SU-DHL-6 (cell line): ENCODE data around the gene CCDC167.

Experiments
- H2AFZ ChIP-seq: fragments of 200-600 bp; sonication (generic); 2 replicates; pipeline ENCODE4 v1.6.1; 2014; ENCODE audit warnings: low read depth, mild to moderate bottlenecking, moderate library complexity, mixed read lengths, antibody characterized with exemption, low read length; ENCODE audit not compliant: severe bottlenecking
- H3F3A ChIP-seq: fragments of 200-600 bp; shearing (Covaris generic); 2 replicates; pipeline ENCODE4 v1.6.0; 2016; ENCODE audit warnings: antibody characterized with exemption, mild to moderate bottlenecking; ENCODE audit not compliant: insufficient read depth
- H3K27ac ChIP-seq: fragments of 200-600 bp; sonication (generic); 2 replicates; pipeline ENCODE4 v1.5.1; 2016; ENCODE audit warnings: low read depth, mild to moderate bottlenecking, low read length, moderate library complexity, mixed read lengths
- H3K27me3 ChIP-seq: fragments of 200-600 bp; sonication (generic), shearing (Covaris generic); 2 replicates; pipeline ENCODE4 v1.6.0; 2014; ENCODE audit warnings: mild to moderate bottlenecking, low read length
- H3K36me3 ChIP-seq: fragments of 200-600 bp; sonication (generic); 2 replicates; pipeline ENCODE4 v1.6.1; 2014; ENCODE audit warnings: mild to moderate bottlenecking, low read length, mixed read lengths
- H3K4me2 ChIP-seq: fragments of 300-600, 200-600 bp; shearing (Covaris generic), sonication (generic); 2 replicates; pipeline ENCODE4 v1.6.0; 2014; ENCODE audit warnings: low read length, low read depth, mild to moderate bottlenecking; ENCODE audit not compliant: poor library complexity, severe bottlenecking
- H3K4me3 ChIP-seq: fragments of 200-600 bp; sonication (generic); 2 replicates; pipeline ENCODE4 v1.5.1; 2014; ENCODE audit warnings: antibody characterized with exemption, low read length, mild to moderate bottlenecking, mixed read lengths; ENCODE audit not compliant: insufficient read depth, poor library complexity, severe bottlenecking
- H3K79me2 ChIP-seq: fragments of 200-600 bp; sonication (generic); 2 replicates; pipeline ENCODE4 v1.6.1; 2014; ENCODE audit warnings: mild to moderate bottlenecking, low read length, moderate library complexity; ENCODE audit not compliant: insufficient read depth
- H3K9ac ChIP-seq: fragments of 200-600 bp; sonication (generic); 2 replicates; pipeline ENCODE4 v1.7.0; 2014; ENCODE audit warnings: mild to moderate bottlenecking, low read length
- H3K9me2 ChIP-seq: fragments of 200-600 bp; sonication (generic); replicated peaks from 2 replicates; pipeline ENCODE4 v1.6.1; 2014; ENCODE audit warnings: low read length; ENCODE audit not compliant: insufficient read depth
- H3K9me3 ChIP-seq: fragments of 200-600 bp; sonication (generic); 2 replicates; pipeline ENCODE4 v1.6.1; 2014; ENCODE audit warnings: low read length, mixed read lengths; ENCODE audit not compliant: insufficient read depth
- H4K20me1 ChIP-seq: fragments of 200-600 bp; sonication (generic); 2 replicates; pipeline ENCODE4 v1.6.1; 2014; ENCODE audit warnings: low read depth, mild to moderate bottlenecking, antibody characterized with exemption, low read length, moderate library complexity, mixed read lengths
- EZH2phosphoT487 ChIP-seq: fragments of 200-600 bp; sonication (generic), shearing (Covaris generic); conservative IDR thresholded peaks from 2 replicates; pipeline ENCODE4 v1.6.1; 2018; ENCODE audit warnings: mild to moderate bottlenecking, antibody characterized with exemption, low read length, moderate library complexity, mixed read lengths
- TF ChIP-seq, protein P1 (sequence below): fragments of 200-600 bp; sonication (generic); IDR thresholded peaks from one replicate; pipeline ENCODE4 v1.5.1; 2017; ENCODE audit warnings: antibody characterized with exemption, mild to moderate bottlenecking, low read length, moderate library complexity; ENCODE audit not compliant: insufficient read depth, poor library complexity, severe bottlenecking

The CCDC167 gene

DNA sequence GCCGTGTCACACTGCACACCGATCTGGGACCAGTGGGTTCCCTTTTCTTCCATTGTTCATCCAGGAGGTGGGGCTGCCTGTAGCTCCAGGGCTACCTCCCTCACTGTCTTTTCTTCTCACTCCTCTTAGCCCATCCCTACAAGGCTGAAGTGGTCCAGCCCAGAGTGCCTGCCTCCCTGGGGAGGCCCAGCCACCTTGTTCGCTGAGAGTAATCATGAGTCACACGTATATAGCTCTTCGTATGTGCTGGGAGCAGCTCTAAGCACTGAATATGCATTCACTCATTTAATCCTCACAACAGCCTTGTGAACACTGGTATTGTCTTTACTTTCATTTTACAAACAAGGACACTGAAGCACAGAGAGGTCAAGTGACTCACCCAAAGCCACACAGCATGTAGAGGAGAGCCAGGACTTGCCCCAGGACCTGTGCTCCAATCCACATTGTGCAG lies 14.7 kb upstream of the CCDC167 start:
- Histone ChIP-seq H3K27ac (no peak overlapping the region), H3F3A (no peaks in the 10 kb centered on the region), H3K27me3 (no peaks in the 10 kb centered on the region), H3K9me3 (no peaks in the 10 kb centered on the region), H3K4me2 (no peak overlapping the region), H3K4me3 (no peak overlapping the region), H3K9ac (no peak overlapping the region), H3K79me2 (no peaks in the 10 kb centered on the region), H3K36me3 (no peaks in the 10 kb centered on the region), H3K9me2 (no peaks in the 10 kb centered on the region), H2AFZ (no peak overlapping the region), H4K20me1 (no peaks in the 10 kb centered on the region)
- no peak for TF ChIP-seq EZH2phosphoT487
- TF ChIP-seq, protein P1, sequence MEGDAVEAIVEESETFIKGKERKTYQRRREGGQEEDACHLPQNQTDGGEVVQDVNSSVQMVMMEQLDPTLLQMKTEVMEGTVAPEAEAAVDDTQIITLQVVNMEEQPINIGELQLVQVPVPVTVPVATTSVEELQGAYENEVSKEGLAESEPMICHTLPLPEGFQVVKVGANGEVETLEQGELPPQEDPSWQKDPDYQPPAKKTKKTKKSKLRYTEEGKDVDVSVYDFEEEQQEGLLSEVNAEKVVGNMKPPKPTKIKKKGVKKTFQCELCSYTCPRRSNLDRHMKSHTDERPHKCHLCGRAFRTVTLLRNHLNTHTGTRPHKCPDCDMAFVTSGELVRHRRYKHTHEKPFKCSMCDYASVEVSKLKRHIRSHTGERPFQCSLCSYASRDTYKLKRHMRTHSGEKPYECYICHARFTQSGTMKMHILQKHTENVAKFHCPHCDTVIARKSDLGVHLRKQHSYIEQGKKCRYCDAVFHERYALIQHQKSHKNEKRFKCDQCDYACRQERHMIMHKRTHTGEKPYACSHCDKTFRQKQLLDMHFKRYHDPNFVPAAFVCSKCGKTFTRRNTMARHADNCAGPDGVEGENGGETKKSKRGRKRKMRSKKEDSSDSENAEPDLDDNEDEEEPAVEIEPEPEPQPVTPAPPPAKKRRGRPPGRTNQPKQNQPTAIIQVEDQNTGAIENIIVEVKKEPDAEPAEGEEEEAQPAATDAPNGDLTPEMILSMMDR: no peak

DNA sequence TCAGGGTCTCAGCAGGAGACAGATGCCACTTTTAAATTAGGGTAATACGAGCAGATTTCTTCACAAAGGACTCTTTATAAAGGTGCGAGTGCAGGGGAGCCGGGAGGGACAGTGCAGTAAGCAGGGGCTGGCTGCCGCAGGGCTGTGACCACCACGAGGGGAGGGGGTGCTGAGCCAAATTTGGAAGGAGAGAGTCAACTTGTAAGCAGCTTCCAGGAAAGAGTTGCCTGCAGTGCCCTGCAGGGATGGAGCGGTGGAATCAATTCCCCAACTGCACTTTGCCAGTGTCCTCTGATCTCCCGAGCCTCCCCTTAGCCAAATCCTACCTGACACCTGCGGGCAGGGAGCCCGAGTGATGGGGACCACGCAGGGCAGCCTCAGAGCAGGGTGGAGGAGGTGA lies 13.9 kb upstream of the CCDC167 start:
- Histone ChIP-seq H3K9me3 (no peaks in the 10 kb centered on the region), H4K20me1 (no peaks in the 10 kb centered on the region), H3K4me2 (no peak overlapping the region), H3K36me3 (no peaks in the 10 kb centered on the region), H3F3A (no peaks in the 10 kb centered on the region), H3K4me3 (no peak overlapping the region), H3K79me2 (no peaks in the 10 kb centered on the region), H2AFZ (no peak overlapping the region), H3K27me3 (no peaks in the 10 kb centered on the region), H3K9ac (no peak overlapping the region), H3K9me2 (no peaks in the 10 kb centered on the region), H3K27ac (no peak overlapping the region)
- TF ChIP-seq, protein P1: no peak
- no peak for TF ChIP-seq EZH2phosphoT487

DNA sequence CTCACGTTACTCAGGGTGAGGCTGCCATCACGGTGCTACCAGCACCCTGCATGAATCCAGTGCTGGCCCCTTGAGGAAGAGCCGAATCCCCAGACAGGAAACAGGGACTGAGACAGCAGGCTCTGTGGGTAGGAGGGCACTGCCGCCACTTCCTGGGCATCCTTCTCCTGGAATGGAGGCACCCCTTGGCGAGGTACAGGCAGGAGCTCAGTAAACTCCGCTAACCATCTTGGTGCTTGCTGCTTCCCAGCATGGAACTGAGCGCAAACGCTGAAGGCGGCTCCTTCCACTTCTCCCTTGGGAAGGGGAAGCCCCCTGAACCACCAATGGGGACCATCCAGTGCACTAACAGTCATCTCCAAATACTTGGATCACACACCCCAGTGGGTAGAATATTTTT lies 13.5 kb upstream of the CCDC167 start:
- H3F3A ChIP-seq: no peaks in the 10 kb centered on the region
- H3K9ac ChIP-seq: no peak overlapping the region

More for the DNA sequence above, 13.5 kb upstream of the CCDC167 start:
- Histone ChIP-seq H3K27ac (no peak overlapping the region), H3K4me3 (no peak overlapping the region), H2AFZ (no peak overlapping the region), H3K9me3 (no peaks in the 10 kb centered on the region), H3K9me2 (no peaks in the 10 kb centered on the region), H3K27me3 (no peaks in the 10 kb centered on the region), H3K36me3 (no peaks in the 10 kb centered on the region), H3K79me2 (no peaks in the 10 kb centered on the region), H4K20me1 (no peaks in the 10 kb centered on the region), H3K4me2 (no peak overlapping the region)
- TF ChIP-seq, protein P1: no peak
- TF ChIP-seq EZH2phosphoT487: no peak
